ENCODE data around the gene PRSS35.

DNA sequence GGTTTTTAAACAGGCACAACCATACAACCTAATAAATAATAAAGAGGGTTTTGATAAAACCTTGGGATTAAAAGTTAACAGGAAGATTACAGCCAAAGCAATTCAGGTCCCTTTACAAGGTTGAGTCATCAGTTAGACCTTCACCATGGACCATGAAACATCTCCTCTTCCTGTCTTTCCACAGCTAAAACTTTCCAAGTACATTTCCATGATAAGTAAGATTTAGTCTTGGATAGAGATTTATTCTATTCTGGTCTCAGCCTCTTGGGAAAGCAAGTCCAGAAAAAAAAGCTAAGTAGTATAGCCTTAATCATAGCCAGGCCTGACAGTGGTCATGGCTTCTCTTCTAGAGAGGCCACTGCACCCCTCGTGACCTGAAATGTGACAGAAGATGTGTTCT is 2.9 kb upstream of the PRSS35 start:
- TF ChIP-seq POLR2AphosphoS5 (IDR thresholded peaks at IDR 0.05; ENCODE audit: low read depth, low read length), result no peak
- no peak for TF ChIP-seq ZBTB20 (CRISPR knock-in tag; IDR thresholded peaks at IDR 0.05; ENCODE audit: borderline replicate concordance, low read depth)

Measured in HepG2 (cell line).